C4-2B (cell line): ENCODE measurements around the gene TSPAN9.

Experiments used
- ZFX ChIP-seq: fragments of 450-650 bp; IDR thresholded peaks from 2 replicates; pipeline ENCODE4 v1.6.1; 2017
- TF ChIP-seq, protein P1 (sequence below): fragments of 450-650 bp; conservative IDR thresholded peaks from 2 replicates; pipeline ENCODE4 v1.5.1; 2017; ENCODE audit warnings: mild to moderate bottlenecking

DNA sequence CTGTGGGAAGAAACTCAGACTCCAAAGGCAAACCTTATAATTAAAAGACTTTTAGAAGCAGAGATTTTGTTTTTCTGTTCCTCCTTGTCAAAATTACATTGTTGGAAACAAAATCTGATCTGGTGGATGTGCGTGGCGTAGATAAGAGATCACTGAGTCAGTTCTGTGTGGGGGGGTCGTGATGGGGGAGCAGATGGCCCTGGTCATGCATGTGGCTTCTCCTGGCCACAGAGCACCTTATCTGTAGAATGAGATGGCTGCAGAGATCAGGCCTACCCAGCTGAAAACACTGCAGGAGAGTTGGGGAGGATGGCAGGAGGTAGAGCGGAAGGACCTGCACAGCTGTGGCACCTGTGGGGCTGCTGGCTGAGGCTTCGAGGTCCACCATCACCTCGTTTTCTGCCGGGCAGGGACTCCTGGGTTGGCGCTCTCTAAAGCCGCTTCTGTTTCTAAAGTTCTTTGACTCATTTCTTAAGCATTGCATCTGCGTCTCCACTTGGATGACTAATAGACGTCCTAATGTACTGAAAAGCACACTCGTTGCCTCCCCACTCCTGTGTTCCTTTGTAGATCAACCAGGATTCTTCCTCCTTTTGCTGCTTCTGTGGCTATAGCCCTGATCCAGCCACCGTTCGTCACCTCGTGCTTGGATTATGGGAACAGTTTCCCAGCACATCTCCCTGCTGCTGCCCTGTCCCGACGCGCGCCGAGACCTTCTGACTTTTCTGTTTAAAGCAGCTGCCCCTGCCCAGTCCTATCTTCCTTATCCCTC lies 93.4 kb downstream of the TSPAN9 start:
- TF ChIP-seq, protein P1, sequence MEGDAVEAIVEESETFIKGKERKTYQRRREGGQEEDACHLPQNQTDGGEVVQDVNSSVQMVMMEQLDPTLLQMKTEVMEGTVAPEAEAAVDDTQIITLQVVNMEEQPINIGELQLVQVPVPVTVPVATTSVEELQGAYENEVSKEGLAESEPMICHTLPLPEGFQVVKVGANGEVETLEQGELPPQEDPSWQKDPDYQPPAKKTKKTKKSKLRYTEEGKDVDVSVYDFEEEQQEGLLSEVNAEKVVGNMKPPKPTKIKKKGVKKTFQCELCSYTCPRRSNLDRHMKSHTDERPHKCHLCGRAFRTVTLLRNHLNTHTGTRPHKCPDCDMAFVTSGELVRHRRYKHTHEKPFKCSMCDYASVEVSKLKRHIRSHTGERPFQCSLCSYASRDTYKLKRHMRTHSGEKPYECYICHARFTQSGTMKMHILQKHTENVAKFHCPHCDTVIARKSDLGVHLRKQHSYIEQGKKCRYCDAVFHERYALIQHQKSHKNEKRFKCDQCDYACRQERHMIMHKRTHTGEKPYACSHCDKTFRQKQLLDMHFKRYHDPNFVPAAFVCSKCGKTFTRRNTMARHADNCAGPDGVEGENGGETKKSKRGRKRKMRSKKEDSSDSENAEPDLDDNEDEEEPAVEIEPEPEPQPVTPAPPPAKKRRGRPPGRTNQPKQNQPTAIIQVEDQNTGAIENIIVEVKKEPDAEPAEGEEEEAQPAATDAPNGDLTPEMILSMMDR: no peak
- TF ChIP-seq ZFX: no peak
